ENCODE data around the gene KIF5A.
"Not testable (repeated sequence)": the region's sequence is repeated elsewhere in the genome, so short reads cannot be mapped to it uniquely, and the experiment has no call there.

The KIF5A gene

GRCh38 chr12:57549909-57550640 lies at the start of gene KIF5A:
Gene KIF5A (plus strand): TSS chr12:57550044. CDS start chr12:57550272, 228 bp downstream.
- DNase-seq = no peak

GRCh38 chr12:57500213-57500612 lies 49.6 kb upstream of the KIF5A start:
- no peak for DNase-seq

GRCh38 chr12:57502311-57502969 lies 47.4 kb upstream of the KIF5A start:
- DNase-seq = not testable (repeated sequence)

GRCh38 chr12:57506541-57506940 lies 43.3 kb upstream of the KIF5A start:
- DNase-seq = not testable (repeated sequence)

GRCh38 chr12:57507796-57508195 lies 42.0 kb upstream of the KIF5A start:
- not testable (repeated sequence) for DNase-seq

GRCh38 chr12:57511161-57511560 lies 38.7 kb upstream of the KIF5A start:
- no peak for DNase-seq

GRCh38 chr12:57511588-57512325 lies 38.1 kb upstream of the KIF5A start:
- no peak for DNase-seq

- no peak for DNase-seq
These were observed 37.2 kb upstream of the KIF5A start for GRCh38 chr12:57512665-57513064.

GRCh38 chr12:57513266-57513665 lies 36.6 kb upstream of the KIF5A start:
- DNase-seq = no peak

GRCh38 chr12:57513677-57514076 lies 36.2 kb upstream of the KIF5A start:
- DNase-seq = not testable (repeated sequence)

GRCh38 chr12:57514246-57514645 lies 35.6 kb upstream of the KIF5A start:
- not testable (repeated sequence) for DNase-seq

GRCh38 chr12:57514720-57515407 lies 35.0 kb upstream of the KIF5A start:
- DNase-seq = no peak

- no peak for DNase-seq
These were observed 34.4 kb upstream of the KIF5A start for GRCh38 chr12:57515408-57515933.

- DNase-seq = no peak
These were observed 33.8 kb upstream of the KIF5A start for GRCh38 chr12:57515934-57516541.

GRCh38 chr12:57516617-57517153 lies 33.2 kb upstream of the KIF5A start:
- DNase-seq = no peak

GRCh38 chr12:57517187-57517586 lies 32.7 kb upstream of the KIF5A start:
- no peak for DNase-seq

- DNase-seq = not testable (repeated sequence)
These were observed 32.1 kb upstream of the KIF5A start for GRCh38 chr12:57517718-57518117.

GRCh38 chr12:57518176-57518919 lies 31.5 kb upstream of the KIF5A start:
- no peak for DNase-seq

GRCh38 chr12:57518920-57519795 lies 30.7 kb upstream of the KIF5A start:
- DNase-seq = no peak

- DNase-seq = no peak
These were observed 30.1 kb upstream of the KIF5A start for GRCh38 chr12:57519796-57520052.
